ENCODE data around the gene ACRV1.
A peak's percentile ranks its signal among the peaks of the same experiment; 100 is the strongest.

ACRV1 gene

DNA sequence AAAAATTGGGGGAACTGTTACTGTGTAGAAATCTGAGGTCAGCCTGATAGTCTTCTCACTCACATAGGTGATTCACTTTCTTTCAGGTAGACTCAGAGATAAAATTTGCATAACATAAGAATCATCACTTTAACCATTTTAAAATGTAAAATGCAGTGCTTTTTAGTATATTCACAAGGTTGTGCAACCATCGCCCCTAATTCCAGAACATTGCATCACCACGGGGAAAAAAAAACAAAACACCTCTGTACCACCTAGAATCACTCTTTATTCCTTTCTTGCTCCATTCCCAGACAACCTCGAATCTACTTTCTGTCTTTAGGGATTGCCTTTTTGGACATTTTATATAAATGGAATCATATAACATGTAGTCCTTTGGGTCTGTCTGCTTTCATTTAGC, 34.8 kb downstream of the ACRV1 start:
- H3K4me3 ChIP-seq (ENCODE audit: low read depth, low read length): no peak overlapping the region
- no peak overlapping the region for H3K27ac ChIP-seq
- TF ChIP-seq, protein P1, sequence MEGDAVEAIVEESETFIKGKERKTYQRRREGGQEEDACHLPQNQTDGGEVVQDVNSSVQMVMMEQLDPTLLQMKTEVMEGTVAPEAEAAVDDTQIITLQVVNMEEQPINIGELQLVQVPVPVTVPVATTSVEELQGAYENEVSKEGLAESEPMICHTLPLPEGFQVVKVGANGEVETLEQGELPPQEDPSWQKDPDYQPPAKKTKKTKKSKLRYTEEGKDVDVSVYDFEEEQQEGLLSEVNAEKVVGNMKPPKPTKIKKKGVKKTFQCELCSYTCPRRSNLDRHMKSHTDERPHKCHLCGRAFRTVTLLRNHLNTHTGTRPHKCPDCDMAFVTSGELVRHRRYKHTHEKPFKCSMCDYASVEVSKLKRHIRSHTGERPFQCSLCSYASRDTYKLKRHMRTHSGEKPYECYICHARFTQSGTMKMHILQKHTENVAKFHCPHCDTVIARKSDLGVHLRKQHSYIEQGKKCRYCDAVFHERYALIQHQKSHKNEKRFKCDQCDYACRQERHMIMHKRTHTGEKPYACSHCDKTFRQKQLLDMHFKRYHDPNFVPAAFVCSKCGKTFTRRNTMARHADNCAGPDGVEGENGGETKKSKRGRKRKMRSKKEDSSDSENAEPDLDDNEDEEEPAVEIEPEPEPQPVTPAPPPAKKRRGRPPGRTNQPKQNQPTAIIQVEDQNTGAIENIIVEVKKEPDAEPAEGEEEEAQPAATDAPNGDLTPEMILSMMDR (IDR thresholded peaks at IDR 0.05; ENCODE audit: low read depth, low read length): no peak
- peaks cover 70% of the 10 kb centered on the region for H3K36me3 ChIP-seq
- no peak for DNase-seq
- H3K9me3 ChIP-seq (ENCODE audit: severe bottlenecking): no peaks in the 10 kb centered on the region
- H3K27me3 ChIP-seq (ENCODE audit: insufficient read depth, low read depth, severe bottlenecking): no peaks in the 10 kb centered on the region

DNA sequence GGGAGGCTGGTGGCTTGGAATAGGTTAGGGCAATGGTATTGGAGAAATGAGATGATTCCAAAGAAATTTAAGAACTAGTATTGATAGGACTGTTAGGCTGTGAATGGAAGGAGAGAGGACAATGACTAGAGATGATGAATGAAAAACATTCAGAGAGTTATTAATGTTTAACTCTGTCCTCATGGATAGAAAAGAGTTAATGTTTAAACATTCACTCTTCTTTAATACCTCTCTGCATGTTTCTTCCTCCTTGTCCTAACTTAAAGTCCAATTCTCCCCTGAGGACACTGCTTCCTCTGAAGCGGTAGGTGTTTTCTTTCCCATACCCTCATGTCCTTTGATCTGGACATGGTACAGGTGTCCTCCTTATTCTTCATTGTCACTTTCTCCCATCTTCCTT, 42.3 kb downstream of the ACRV1 start:
- Histone ChIP-seq H3K4me3 (ENCODE audit: low read depth, low read length) (no peak overlapping the region), H3K9me3 (ENCODE audit: severe bottlenecking) (no peaks in the 10 kb centered on the region), H3K36me3 (peaks cover 73% of the 10 kb centered on the region), H3K27ac (no peak overlapping the region), H3K27me3 (ENCODE audit: insufficient read depth, low read depth, severe bottlenecking) (no peaks in the 10 kb centered on the region)
- TF ChIP-seq, protein P1 (IDR thresholded peaks at IDR 0.05; ENCODE audit: low read depth, low read length): no peak
- DNase-seq: no peak

DNA sequence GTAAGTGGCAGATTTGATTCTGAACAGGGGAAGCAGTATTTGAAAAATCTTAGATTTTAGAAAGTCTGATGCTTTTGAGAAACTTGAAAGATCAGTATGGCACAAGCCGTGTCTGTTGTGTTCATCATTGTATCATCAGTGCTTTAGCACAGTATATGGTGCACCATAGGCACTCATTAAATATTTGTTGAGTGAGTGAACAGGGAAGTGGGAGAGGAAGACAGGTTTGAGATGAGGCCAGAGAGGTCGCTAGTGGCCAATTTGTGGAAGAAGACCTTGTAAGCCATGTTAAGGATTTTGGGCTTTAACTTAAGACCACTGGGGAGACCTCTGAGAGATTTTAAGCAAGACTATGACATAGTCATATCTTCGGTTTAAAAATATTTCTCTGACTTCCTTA, 42.8 kb downstream of the ACRV1 start:
- no peak overlapping the region for H3K4me3 ChIP-seq (ENCODE audit: low read depth, low read length)
- H3K27me3 ChIP-seq (ENCODE audit: insufficient read depth, low read depth, severe bottlenecking): no peaks in the 10 kb centered on the region
- H3K9me3 ChIP-seq (ENCODE audit: severe bottlenecking): no peaks in the 10 kb centered on the region
- H3K36me3 ChIP-seq: peaks cover 75% of the 10 kb centered on the region
- no peak for DNase-seq
- TF ChIP-seq, protein P1 (IDR thresholded peaks at IDR 0.05; ENCODE audit: low read depth, low read length): no peak
- no peak overlapping the region for H3K27ac ChIP-seq

DNA sequence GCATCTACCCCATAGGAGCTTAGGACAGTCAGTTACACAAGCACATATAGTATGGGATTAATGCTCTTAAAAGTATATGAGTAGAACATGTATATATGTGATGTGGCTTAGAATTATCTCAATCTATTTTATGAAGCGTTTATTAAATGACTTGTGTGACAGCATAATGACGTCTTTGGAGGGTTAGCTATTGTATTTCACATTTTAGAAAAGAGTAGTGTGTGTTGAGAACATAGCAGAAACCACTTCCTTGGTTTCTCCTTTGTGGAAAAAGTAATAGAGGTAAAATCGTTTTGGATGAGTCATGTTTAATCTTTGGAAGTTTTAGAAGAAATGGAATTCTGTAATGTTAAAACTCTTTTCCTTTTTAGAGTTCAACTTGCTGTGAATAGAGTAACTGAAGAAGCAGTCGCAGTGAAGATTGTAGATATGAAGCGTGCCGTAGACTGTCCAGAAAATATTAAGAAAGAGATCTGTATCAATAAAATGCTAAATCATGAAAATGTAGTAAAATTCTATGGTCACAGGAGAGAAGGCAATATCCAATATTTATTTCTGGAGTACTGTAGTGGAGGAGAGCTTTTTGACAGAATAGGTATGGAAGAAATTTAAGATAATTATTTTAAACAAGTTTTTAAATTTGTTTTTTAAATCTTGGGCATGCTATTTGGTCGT, 53.3 kb downstream of the ACRV1 start:
- Histone ChIP-seq H3K9me3 (ENCODE audit: severe bottlenecking) (no peaks in the 10 kb centered on the region), H3K27me3 (ENCODE audit: insufficient read depth, low read depth, severe bottlenecking) (no peaks in the 10 kb centered on the region), H3K27ac (no peak overlapping the region; the same call in 1 of the 2 replicates), H3K4me3 (ENCODE audit: low read depth, low read length) (peak overlapping the region; percentile 97), H3K36me3 (peaks cover 54% of the 10 kb centered on the region)
- TF ChIP-seq, protein P1 (IDR thresholded peaks at IDR 0.05; ENCODE audit: low read depth, low read length): no peak
- no peak for DNase-seq

DNA sequence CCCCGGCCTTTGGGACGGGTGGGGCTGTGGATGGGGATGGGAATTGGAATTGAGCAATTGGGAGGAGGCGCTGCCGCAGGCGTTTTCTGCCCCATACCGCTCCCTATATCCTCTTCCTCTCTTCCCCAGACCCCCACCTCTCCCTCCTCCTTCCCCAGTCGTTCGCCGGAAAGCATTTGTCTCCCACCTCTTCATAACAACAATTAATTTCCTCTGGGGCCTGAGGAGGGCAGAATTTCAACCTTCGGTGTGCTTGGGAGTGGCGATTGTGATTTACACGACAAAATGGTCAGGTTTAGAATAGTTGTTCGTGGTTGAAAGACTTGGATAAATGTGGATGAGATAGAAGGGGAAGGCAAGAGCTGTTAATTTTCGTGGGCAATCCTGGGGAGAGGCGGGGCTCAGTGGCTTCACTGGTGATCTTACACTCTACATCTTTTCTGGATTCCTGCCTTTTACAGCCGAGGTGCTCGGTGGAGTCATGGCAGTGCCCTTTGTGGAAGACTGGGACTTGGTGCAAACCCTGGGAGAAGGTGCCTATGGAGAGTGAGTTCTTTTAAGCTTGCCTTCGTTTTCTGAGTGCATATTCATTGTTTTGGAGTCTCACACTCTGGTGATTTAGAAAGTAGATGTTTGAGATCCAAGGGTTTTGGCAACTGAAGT, 54.2 kb downstream of the ACRV1 start:
- no peaks in the 10 kb centered on the region for H3K9me3 ChIP-seq (ENCODE audit: severe bottlenecking)
- H3K4me3 ChIP-seq (ENCODE audit: low read depth, low read length): peak overlapping the region; percentile 97
- DNase-seq: peak; percentile 82
- H3K27ac ChIP-seq: peak overlapping the region; percentile 96
- peaks cover 63% of the 10 kb centered on the region for H3K36me3 ChIP-seq
- H3K27me3 ChIP-seq (ENCODE audit: insufficient read depth, low read depth, severe bottlenecking): no peaks in the 10 kb centered on the region
- TF ChIP-seq, protein P1 (IDR thresholded peaks at IDR 0.05; ENCODE audit: low read depth, low read length): no peak
